ENCODE results near the gene HOXC4.
"Not testable (repeated sequence)": the region's sequence is repeated elsewhere in the genome, so short reads cannot be mapped to it uniquely, and the experiment has no call there.

HOXC4 gene

GRCh38 chr12:54041097-54041690, 12.4 kb upstream of the HOXC4 start:
- DNase-seq (ENCODE audit: low spot score): no peak

GRCh38 chr12:54042033-54042432, 11.6 kb upstream of the HOXC4 start:
- DNase-seq (ENCODE audit: low spot score): not testable (repeated sequence)

DNA sequence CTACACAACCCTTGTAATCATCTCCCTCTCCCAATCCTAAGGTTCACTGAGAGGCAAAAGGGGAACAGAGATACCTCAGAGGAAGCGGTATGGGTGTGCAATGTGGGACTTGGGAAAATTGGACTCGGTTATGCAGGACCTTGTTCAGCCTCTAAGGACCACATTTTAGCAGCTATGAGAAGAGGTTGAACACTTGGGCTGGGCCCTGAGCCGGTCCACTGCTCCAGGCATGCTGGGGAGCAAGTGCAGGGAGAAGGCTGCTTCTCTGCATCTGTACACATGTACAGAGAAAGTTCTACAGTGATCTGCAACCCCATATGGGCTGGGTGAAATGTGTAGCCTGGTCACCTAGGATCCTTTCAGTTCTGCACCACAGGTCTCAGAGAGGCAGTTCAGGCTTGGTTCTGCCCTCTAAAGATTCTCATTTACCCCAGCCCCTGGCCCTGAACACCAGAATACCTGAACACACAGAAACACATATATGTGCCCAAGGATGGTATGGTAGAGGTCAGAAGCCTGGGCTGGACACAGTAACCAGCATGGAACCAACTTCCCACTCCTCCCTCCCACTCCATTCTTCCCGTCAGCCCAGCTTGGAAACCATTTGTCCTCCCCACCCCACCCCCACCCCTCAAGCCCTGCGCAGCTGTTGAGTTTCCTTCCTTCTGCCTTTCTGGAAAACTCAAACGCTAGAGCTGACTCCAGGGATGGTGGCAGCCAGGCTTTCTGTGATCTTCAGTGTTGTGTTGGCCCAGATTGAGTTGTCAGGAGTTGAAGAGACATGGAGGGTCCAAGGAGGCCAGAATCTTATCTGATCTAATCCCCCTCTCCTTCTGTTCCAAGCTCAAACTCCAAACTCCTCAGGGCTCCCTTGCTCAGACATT, 10.4 kb upstream of the HOXC4 start:
- DNase-seq (ENCODE audit: low spot score): no peak

- DNase-seq (ENCODE audit: low spot score): no peak
Observed at GRCh38 chr12:54044425-54045103, 9.1 kb upstream of the HOXC4 start.

- no peak for DNase-seq (ENCODE audit: low spot score)
Observed at GRCh38 chr12:54045401-54045800, 8.2 kb upstream of the HOXC4 start.

DNA sequence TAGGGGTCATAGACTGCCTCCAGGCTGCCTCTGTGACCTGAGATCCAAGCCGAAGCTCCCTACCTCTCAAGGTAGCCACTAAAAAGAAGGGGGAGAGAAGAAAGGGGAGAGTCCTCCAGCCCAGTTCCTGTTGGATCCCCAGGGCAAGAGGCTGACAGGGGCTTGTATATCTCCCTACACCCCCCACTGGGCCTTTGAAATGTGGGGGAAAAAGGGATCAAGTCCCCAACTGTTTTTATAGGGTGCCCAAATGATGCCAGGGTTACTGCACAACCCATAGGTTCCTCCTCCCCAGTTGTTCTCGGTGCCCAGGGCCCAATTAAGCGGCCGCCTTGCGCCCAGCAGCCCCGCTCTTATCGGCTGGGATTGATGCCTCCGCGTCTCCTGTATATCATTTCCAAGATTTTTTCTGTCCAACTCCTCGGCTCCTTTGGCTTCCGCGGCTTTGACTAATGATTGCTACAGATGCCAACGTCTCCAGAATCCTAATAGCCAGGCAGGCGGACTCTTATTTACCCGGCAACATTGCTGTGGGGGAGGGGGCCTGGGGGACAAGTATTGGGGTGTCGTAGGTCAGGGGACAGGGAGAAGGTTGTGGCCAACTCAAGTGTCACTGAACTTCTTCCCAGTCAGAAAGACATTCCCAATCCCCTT, 7.6 kb upstream of the HOXC4 start:
- no peak for DNase-seq (ENCODE audit: low spot score)

DNA sequence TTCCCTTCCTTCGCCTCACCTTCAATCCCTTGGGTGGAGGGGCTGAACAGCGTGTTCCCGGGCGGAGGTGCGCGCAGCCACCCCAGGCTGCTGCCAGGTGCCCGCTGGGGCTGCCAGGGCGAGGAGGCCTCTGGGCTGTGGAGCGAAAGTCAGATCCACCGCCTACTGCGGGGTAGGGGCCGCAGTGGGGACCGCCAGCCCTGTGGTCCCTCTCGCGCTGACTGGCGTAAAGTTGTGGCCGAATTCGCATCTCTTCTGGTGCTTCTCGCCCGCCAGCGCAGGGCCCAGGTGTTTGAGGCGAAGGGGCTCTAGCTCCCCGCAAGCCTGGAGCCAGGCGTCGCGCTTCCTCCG, 6.9 kb upstream of the HOXC4 start:
- DNase-seq (ENCODE audit: low spot score): no peak

GRCh38 chr12:54047160-54047963, 6.3 kb upstream of the HOXC4 start:
- DNase-seq (ENCODE audit: low spot score): no peak

DNA sequence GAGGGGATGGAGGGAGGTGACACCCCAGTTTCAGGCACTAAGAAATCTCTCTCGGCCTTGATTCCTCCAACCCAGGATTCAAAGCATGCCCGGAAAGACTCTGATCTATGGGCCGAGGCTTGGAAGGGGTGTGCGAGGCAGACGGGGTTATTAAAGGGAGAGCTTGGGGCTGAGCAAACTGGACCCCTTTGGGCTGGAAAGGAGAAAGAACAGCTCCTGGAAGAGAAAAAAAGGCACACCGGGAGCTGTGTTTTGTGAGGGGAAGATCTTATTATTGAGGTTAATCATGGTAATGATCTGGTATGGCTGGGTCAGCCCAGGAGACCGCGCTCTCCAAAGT, 5.7 kb upstream of the HOXC4 start:
- DNase-seq (ENCODE audit: low spot score): no peak

DNA sequence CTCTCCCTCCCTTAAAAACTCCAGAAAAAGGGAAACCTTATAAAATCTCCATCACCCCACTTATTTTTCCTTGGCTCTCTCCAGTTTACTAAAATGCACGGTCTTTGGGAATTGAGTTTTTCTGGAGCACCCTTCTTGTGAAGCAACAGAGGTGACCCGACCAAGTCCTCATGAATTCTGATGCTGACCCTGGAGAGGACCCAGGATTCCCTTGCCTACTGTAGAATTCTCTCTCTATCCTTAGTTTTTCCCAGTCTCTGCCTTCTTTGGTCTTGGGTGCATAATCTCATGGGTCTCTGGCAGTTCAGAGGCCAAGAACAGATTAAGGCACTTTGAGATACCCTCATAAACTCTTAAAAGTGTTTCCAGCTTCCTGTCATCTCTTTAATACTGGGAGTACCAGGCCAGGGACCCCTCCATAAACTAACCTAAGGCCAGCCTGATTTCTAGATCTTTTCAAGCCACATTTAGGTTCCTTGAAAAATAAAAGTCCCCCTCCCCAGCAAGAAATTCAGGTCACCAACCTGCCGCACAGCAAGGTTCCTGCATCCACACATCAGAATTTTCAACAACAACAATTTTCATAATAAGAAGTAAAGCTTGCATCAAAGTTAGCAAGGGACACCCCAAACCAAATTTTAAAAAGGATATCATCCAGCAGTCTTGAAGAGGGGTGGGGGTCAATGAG, 5.1 kb upstream of the HOXC4 start:
- DNase-seq (ENCODE audit: low spot score): no peak

- no peak for DNase-seq (ENCODE audit: low spot score)
Observed at GRCh38 chr12:54049108-54049507, 4.5 kb upstream of the HOXC4 start.

- no peak for DNase-seq (ENCODE audit: low spot score)
Observed at GRCh38 chr12:54050482-54050810, 3.2 kb upstream of the HOXC4 start.

GRCh38 chr12:54051026-54051842, 2.4 kb upstream of the HOXC4 start:
- no peak for DNase-seq (ENCODE audit: low spot score)

GRCh38 chr12:54051874-54052437, 1.7 kb upstream of the HOXC4 start:
- no peak for DNase-seq (ENCODE audit: low spot score)

DNA sequence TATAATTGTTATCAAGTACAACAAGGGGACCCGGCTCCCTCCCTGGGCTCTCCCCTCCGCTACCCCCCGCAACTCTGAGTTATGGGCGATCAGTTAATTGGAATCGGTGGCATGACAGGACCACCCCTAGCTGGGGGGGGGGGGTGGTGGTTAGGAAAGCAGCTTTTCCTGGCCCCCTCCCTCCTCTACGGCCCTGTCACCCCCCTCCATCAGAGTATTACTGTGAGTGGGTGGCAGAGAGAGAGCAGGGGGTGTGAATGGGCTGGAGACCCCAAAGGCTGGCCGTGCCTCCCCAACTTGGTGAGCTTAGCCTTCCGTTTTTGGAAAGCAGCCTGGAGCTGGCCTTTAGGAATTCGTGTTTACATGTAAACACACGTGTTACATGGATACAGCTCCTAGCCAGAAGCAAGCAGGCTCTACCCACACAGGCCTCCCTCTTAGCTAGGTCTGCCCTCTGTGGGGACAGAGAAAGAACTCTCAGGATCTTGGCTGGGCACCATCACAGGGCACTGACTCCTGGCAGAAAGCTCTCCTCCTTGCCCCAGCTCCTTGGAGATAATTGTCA, 1.1 kb upstream of the HOXC4 start:
- DNase-seq (ENCODE audit: low spot score): no peak

- peak; percentile 74 for DNase-seq (ENCODE audit: low spot score)
Observed at GRCh38 chr12:54053003-54053750, 458 bp upstream of the HOXC4 start.

DNA sequence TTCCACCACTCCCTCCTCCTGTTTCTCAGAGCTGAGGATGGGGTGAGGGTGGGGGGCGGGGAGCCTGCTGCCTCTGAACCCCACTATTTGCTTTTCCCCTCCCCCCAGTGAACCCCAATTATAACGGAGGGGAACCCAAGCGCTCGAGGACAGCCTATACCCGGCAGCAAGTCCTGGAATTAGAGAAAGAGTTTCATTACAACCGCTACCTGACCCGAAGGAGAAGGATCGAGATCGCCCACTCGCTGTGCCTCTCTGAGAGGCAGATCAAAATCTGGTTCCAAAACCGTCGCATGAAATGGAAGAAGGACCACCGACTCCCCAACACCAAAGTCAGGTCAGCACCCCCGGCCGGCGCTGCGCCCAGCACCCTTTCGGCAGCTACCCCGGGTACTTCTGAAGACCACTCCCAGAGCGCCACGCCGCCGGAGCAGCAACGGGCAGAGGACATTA, 1.1 kb downstream of the HOXC4 start:
- DNase-seq (ENCODE audit: low spot score): no peak

- DNase-seq (ENCODE audit: low spot score): no peak
Observed at GRCh38 chr12:54055552-54055951, 1.9 kb downstream of the HOXC4 start.

- no peak for DNase-seq (ENCODE audit: low spot score)
Observed at GRCh38 chr12:54056110-54056509, 2.5 kb downstream of the HOXC4 start.
